Stimulated activated CD8-positive, alpha-beta memory T cell treated with anti-CD3 and anti-CD28 coated beads, Interleukin-15, amount 100 ng/mL, for 24 hours (primary cell): ENCODE measurements around the gene FBH1.

Experiments used
- DNase-seq: peaks from one replicate; pipeline ENCODE4 v3.0.0-alpha.2; 2020; ENCODE audit warnings: low read depth

FBH1 gene

DNA sequence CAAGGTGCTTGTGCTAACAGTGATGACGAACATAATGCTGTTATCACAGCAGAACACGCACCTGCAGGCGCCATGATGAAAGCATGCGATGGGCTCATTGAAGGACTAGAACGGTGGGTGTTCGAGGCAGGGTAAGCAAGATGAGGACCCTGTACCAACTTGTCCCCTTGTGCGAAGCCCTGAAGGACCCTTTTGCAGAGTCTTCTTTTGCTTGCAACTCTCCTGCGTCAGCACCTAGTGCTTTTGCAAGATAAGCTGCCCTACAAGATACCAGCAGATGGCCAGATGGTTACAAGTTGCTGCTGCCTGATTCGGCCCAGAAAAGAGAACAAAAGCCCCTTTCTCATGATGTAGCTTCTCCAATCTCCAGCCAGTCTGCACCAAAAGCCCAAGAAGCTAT, 91.5 kb downstream of the FBH1 start:
- DNase-seq, result no peak

DNA sequence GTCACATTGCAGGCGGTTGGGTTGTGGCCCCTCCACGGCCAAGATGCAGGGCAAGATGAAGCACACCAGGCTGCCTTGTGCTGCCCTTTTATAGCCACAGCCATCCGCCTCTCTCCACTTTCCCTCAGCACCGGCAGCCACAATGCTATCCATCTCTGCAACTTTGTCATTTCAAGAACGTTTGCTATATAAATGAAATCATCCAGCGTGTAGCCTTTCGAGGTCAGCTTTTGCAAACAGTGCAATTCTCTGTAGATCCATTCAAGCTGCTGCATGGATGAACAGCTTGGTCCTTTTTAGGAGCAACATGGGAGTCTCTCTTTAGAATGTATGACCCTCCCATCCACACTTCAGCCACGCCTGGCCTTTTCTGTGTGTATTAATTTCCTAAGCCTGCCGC, 93.7 kb downstream of the FBH1 start:
- no peak for DNase-seq

DNA sequence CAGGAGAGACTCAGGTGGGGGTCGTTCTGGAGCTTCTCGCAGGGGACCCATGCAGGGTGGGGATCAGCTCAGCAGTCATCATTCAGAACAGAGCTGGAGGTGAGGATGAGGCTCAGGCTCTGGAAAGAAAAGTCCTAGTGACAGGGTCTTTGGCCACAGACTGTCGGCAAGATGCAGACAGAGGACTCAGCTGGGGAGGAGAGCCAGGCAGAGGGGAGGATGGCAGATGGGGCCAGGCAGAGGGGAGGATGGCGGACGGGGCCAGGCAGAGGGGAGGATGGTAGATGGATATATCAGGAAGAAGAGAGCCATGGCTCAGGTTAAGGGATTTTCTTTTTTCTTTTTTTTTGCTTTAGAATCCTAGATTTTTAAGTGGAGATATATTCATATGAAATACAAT, 95.0 kb downstream of the FBH1 start:
- no peak for DNase-seq
